Activated T-helper 17 cell treated with anti-CD3 and anti-CD28 coated beads, Interleukin-2, amount 50 U/mL, for 72 hours (primary cell): ENCODE results near the gene WDR81. TPM values are rescaled to one million over a fixed set of nuclear protein-coding genes. Genes with fewer than 3 reads are reported as not detected.

Source experiments
- ATAC-seq: fragments of 150-1000 bp; cut with Tn5 transposase; replicated peaks from 2 replicates; pipeline ENCODE4 v1.10.0; 2021; ENCODE audit warnings: mild to moderate bottlenecking, moderate library complexity
- H3K27ac Mint-ChIP-seq: one replicate; pipeline ENCODE4 v1.8.0; 2022; ENCODE audit warnings: mixed read lengths
- H3K27me3 Mint-ChIP-seq: one replicate; pipeline ENCODE4 v1.8.0; 2022; ENCODE audit warnings: mixed read lengths
- H3K36me3 Mint-ChIP-seq: one replicate; pipeline ENCODE4 v1.8.0; 2022; ENCODE audit warnings: low read depth, mild to moderate bottlenecking, mixed read lengths
- H3K4me1 Mint-ChIP-seq: one replicate; pipeline ENCODE4 v1.8.0; 2022; ENCODE audit warnings: mixed read lengths
- H3K4me3 Mint-ChIP-seq: one replicate; pipeline ENCODE4 v1.8.0; 2022; ENCODE audit warnings: mild to moderate bottlenecking, mixed read lengths
- H3K9me3 Mint-ChIP-seq: one replicate; pipeline ENCODE4 v1.8.0; 2022; ENCODE audit warnings: mixed read lengths
- total RNA-seq, 2 donors: library from RNA; stranded (reverse); gene quantifications; one replicate each; pipeline ENCODE4 v1.2.3, GENCODE V29; 2022

WDR81 gene
- total RNA-seq, 2 donors from 2014 or later = 13.2 to 20.2 TPM

GRCh38 chr17:1785930-1786329 is 61.4 kb downstream of the WDR81 start:
- H3K27ac Mint-ChIP-seq = no peak overlapping the region
- no peaks in the 10 kb centered on the region for H3K4me1 Mint-ChIP-seq
- no peak for ATAC-seq
- H3K36me3 Mint-ChIP-seq = peaks cover 64% of the 10 kb centered on the region
- no peaks in the 10 kb centered on the region for H3K27me3 Mint-ChIP-seq
- H3K4me3 Mint-ChIP-seq = no peak overlapping the region
- no peaks in the 10 kb centered on the region for H3K9me3 Mint-ChIP-seq

GRCh38 chr17:1786708-1787107 is 62.2 kb downstream of the WDR81 start:
- ATAC-seq = no peak
- H3K9me3 Mint-ChIP-seq = no peaks in the 10 kb centered on the region
- H3K27ac Mint-ChIP-seq = no peak overlapping the region
- H3K4me1 Mint-ChIP-seq = no peaks in the 10 kb centered on the region
- no peak overlapping the region for H3K4me3 Mint-ChIP-seq
- peaks cover 56% of the 10 kb centered on the region for H3K36me3 Mint-ChIP-seq
- no peaks in the 10 kb centered on the region for H3K27me3 Mint-ChIP-seq

GRCh38 chr17:1787301-1787902 is 62.9 kb downstream of the WDR81 start:
- H3K27ac Mint-ChIP-seq = no peak overlapping the region
- no peak for ATAC-seq
- H3K27me3 Mint-ChIP-seq = no peaks in the 10 kb centered on the region
- H3K4me1 Mint-ChIP-seq = no peaks in the 10 kb centered on the region
- no peak overlapping the region for H3K4me3 Mint-ChIP-seq
- no peaks in the 10 kb centered on the region for H3K9me3 Mint-ChIP-seq
- peaks cover 49% of the 10 kb centered on the region for H3K36me3 Mint-ChIP-seq

Other genes with a start within 250 kb of the WDR81 start
- 10 to 100 TPM; 46.6 to 51.0 TPM for gene MYO1C, start 232.0 kb upstream of the WDR81 start, total RNA-seq
- 10 to 100 TPM; 29.9 to 30.4 TPM for gene INPP5K, start 208.1 kb upstream of the WDR81 start, total RNA-seq
- 10 to 100 TPM; 28.8 to 45.0 TPM for gene PITPNA, start 161.9 kb upstream of the WDR81 start, total RNA-seq
- 1 to 10 TPM in 1 of 2 donors, under 1 TPM in 1; 0.52 to 1.6 TPM for gene SLC43A2, start 95.9 kb upstream of the WDR81 start, total RNA-seq
- 1 to 10 TPM; 2.5 to 5.7 TPM for gene SCARF1, start 79.0 kb upstream of the WDR81 start, total RNA-seq
- gene RILP, start 74.8 kb upstream of the WDR81 start, total RNA-seq = 1 to 10 TPM; 2.4 to 6.1 TPM
- 100 to 1,000 TPM; 353 to 426 TPM for gene PRPF8, start 39.8 kb upstream of the WDR81 start, total RNA-seq
- gene TLCD2, start 14.3 kb upstream of the WDR81 start, total RNA-seq = 1 to 10 TPM in 1 of 2 donors, under 1 TPM in 1; 0.26 to 1.1 TPM
- gene SERPINF2, start 18.2 kb downstream of the WDR81 start, total RNA-seq = under 1 TPM; 0.45 to 0.85 TPM
- gene SERPINF1, start 37.4 kb downstream of the WDR81 start, total RNA-seq = not detected
- gene SMYD4, start 105.2 kb downstream of the WDR81 start, total RNA-seq = 10 to 100 TPM; 19.7 to 20.2 TPM
- gene RPA1, start 105.3 kb downstream of the WDR81 start, total RNA-seq = 100 to 1,000 TPM; 121 to 139 TPM